Fibroblast of pulmonary artery (primary cell): ENCODE data around the gene FOXD2.

Experiments used
- DNase-seq: peaks from one replicate; pipeline ENCODE4 v3.0.0-alpha.2; 2010; ENCODE audit warnings: low read depth
- H3K4me3 ChIP-seq: replicated peaks from 2 replicates; pipeline ENCODE4 v1.5.1; 2011; ENCODE audit warnings: low read depth, mild to moderate bottlenecking, control low read depth, low read length, moderate library complexity
- CTCF ChIP-seq: IDR thresholded peaks from 2 replicates; pipeline ENCODE4 v1.5.1; 2011; ENCODE audit warnings: mild to moderate bottlenecking, control low read depth, low read length, inconsistent platforms; ENCODE audit errors: missing control alignments

Gene FOXD2

GRCh38 chr1:47439819-47440598, 2.2 kb downstream of the FOXD2 start:
- no peak for TF ChIP-seq CTCF
- DNase-seq: no peak
- H3K4me3 ChIP-seq: no peak overlapping the region

- no peak for DNase-seq
- no peak overlapping the region for H3K4me3 ChIP-seq
These were observed 2.8 kb downstream of the FOXD2 start for GRCh38 chr1:47440599-47441081.

DNA sequence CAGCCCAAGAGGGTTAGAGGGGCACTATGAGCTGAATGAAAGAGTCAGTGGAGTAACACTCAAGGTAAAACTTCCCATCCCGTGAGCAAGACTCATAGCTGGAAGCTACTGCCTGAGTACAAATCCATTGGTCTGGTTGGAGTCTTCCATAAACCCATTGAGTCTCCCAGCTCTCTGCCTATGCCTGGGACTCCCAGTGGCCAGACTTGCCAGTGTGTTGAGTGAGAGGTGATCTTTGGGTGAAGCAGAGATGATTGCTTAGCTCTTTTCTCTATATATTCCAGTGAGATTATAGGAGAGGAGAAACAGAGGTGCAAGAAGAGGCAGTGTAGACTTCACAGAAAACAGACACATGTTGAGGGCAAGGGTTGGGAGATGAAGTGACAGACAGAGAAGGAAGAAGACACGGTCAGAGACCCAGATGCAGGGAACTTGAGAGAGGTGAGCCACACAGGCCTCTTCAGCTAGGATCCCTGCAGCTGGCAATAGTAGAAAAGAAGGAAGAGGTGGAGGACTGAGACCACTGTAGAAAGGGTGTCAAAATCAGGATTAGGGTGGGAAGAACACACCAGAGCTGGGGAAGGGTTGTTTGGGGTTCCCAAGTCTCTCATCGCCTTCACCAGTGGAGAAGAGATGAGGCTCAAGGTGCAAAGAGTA, 3.7 kb downstream of the FOXD2 start:
- no peak overlapping the region for H3K4me3 ChIP-seq
- no peak for TF ChIP-seq CTCF
- DNase-seq: no peak

More at GRCh38 chr1:47440599-47441081, 2.8 kb downstream of the FOXD2 start:
- no peak for TF ChIP-seq CTCF

- H3K4me3 ChIP-seq: no peak overlapping the region
- TF ChIP-seq CTCF: no peak
- DNase-seq: no peak
These were observed 4.4 kb downstream of the FOXD2 start for GRCh38 chr1:47442202-47442601.

DNA sequence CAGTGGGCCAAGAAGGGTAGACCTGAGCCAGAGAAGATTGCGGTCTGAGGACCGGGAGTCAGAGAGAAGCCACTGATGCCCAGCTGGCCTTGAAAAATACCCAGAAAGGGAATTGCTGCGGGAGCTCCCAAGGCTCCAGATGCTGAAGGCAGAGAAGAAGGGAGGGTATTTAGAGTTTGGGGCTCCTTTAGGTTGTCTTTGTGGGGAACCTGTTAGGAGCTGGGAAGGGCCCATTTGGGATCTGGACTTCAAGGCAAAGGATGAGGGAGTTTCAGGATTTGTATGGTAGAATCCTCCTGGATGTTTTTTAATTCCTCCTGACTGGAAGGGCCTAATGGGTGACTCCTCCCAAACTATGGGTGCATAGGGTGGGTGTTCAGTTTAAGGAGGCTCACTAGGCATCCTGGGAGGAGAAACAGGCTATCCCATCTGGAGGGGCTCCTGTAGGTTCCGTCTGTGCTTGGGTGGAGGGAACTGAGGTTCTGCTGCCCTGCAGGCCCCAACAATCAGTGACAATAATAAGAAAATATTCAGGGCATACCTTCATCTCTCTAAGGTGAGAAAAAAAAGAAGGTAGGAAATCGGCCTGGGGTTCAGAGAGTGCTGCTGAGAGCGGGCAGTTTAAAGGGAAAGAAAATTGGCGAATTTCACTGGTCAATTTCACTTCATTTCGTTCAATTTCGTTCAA, 5.1 kb downstream of the FOXD2 start:
- DNase-seq: no peak
- no peak for TF ChIP-seq CTCF
- no peak overlapping the region for H3K4me3 ChIP-seq

DNA sequence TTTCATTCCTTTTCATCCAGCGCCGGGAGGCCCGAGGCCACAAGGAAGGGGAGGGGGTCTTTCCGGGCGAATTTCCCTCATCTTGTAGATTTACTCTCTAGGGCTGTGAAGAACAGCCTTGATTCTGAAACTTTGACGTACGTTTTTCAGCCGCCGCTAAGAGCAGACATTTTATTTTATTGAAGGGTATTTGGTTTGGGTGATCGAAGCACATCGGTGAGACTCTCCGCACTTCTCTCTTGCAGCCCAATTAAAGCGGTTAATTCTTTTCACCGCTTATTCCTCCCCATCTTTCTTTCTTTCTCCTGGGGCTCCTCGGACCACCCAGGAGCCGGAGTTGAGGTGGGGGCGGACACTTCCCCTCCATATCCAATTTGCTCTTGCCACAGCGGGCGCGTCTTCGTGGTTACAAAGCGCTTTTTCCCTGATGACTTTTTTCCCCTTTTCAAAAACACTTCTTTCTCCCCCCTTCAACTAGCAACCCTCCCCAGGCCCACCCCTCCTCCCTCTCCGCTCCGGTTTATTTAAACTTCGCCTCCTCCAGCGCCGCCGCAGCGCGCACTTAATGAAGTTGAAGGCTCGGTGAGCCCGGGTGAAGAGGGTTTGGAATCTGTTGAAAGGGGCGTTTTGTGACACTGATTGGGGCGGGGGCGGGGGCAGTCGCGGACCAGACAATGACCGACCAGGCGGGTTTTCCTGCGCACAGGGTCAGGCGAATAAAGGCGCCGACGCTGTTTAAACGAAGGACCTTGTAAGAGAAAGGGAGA, 5.9 kb downstream of the FOXD2 start:
- no peak for TF ChIP-seq CTCF
- no peak overlapping the region for H3K4me3 ChIP-seq
- no peak for DNase-seq
